K562 (cell line): Measurements from ENCODE around the gene ZNF268.

Experiments
- HNRNPH1 ChIP-seq: fragments of 200-400 bp; formaldehyde crosslinking; optimal IDR thresholded peaks from 2 replicates; pipeline ENCODE3; 2017; ENCODE audit warnings: low read depth, mild to moderate bottlenecking, low read length, moderate library complexity
- JUN ChIP-seq, 2 experiments: sonication (generic) in 1 of 2; formaldehyde crosslinking in 1 of 2; IDR thresholded peaks; 2 replicates each; pipeline versions ENCODE4 v1.6.1 to v1.8.0; 2012 to 2022; ENCODE audit warnings: borderline replicate concordance in 2 of 2, mild to moderate bottlenecking in 2 of 2, improper control_type of control experiment in 1 of 2, low read depth in 1 of 2, low read length in 1 of 2, missing genetic modification reagents in 1 of 2

DNA sequence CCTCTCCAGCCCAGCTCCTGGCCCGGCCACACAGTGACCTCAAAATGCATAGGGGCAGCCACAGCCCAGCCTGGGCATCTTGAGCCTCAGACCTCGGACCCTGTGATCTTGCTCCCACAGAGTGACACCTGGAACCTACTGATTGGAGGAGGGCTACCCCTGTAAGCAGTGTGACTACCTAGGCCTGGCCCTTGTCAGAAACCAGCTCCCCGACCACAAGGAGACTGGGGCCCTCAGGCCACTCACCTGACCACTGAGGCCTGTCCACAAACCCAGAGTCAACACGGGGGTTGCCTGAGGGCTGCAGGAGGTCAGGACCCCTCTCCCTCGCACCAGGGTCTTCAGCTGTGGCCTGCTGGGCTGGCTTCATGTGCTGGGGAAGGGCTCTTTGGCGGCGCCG is 45.4 kb downstream of the ZNF268 start:
- TF ChIP-seq HNRNPH1 (no peak), JUN (IDR thresholded peaks at IDR 0.05; ENCODE audit: borderline replicate concordance, low read depth, low read length) (no peak), JUN (CRISPR knock-in tag; IDR thresholded peaks at IDR 0.05; ENCODE audit: borderline replicate concordance) (no peak)
